ENCODE measurements around the gene RSPH3. TPM values are rescaled to one million over a fixed set of nuclear protein-coding genes. Genes with fewer than 3 reads are reported as not detected.

Gene RSPH3
- total and polyA plus RNA-seq, 2 of the 8 experiments (the other 6 are each of a cell fraction or from before 2014, with no cell fraction given): 0.60 to 2.7 TPM

DNA sequence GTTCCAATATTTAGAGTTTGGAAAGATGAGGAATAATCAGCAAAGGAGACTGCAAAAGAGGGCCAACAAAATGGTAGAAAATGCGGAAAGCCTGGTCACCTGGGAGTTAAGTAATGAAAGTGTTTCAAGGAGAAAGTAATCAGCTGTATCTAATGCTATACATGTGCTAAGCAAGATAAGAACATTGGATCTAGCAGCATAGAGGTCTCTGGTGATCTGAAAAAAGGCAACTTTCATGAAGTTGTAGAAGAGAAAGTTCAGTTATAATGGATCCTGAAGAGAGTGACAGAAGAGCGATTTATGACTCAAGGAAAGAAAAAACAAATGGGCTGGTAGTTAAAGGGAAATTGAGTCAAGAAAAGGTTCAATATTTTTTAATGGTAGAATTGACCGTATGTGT is 4.6 kb upstream of the RSPH3 start (continued):
- TF ChIP-seq ZNF274 (IDR thresholded peaks at IDR 0.05; ENCODE audit: borderline replicate concordance, extremely low read depth, low read length) (no peak), PHF8 (conservative IDR thresholded peaks at IDR 0.05; ENCODE audit: low read depth, low read length) (no peak)

All from H1 (cell line).